Activated naive CD8-positive, alpha-beta T cell treated with anti-CD3 and anti-CD28 coated beads, Interleukin-2, amount 50 U/mL, for 24 hours (primary cell): ENCODE results near the gene PRDM11.
"Not testable (repeated sequence)": the region's sequence is repeated elsewhere in the genome, so short reads cannot be mapped to it uniquely, and the experiment has no call there.

ENCODE experiments used
- ATAC-seq: fragments of 150-1000 bp; cut with Tn5 transposase; one replicate; pipeline ENCODE4 v1.10.0; 2021
- DNase-seq: peaks from one replicate; pipeline ENCODE4 v3.0.0; 2021
- H3K27ac Mint-ChIP-seq: one replicate; pipeline ENCODE4 v1.8.0; 2021; ENCODE audit warnings: mild to moderate bottlenecking, mixed read lengths
- H3K27me3 Mint-ChIP-seq: one replicate; pipeline ENCODE4 v1.8.0; 2021; ENCODE audit warnings: mixed read lengths
- H3K36me3 Mint-ChIP-seq: one replicate; pipeline ENCODE4 v1.8.0; 2021; ENCODE audit warnings: low read depth, mixed read lengths
- H3K4me1 Mint-ChIP-seq: one replicate; pipeline ENCODE4 v1.8.0; 2021; ENCODE audit warnings: mixed read lengths
- H3K4me3 Mint-ChIP-seq: one replicate; pipeline ENCODE4 v1.8.0; 2021; ENCODE audit warnings: mild to moderate bottlenecking, moderate library complexity, mixed read lengths
- H3K9me3 Mint-ChIP-seq: one replicate; pipeline ENCODE4 v1.8.0; 2021; ENCODE audit warnings: mixed read lengths

The PRDM11 gene

DNA sequence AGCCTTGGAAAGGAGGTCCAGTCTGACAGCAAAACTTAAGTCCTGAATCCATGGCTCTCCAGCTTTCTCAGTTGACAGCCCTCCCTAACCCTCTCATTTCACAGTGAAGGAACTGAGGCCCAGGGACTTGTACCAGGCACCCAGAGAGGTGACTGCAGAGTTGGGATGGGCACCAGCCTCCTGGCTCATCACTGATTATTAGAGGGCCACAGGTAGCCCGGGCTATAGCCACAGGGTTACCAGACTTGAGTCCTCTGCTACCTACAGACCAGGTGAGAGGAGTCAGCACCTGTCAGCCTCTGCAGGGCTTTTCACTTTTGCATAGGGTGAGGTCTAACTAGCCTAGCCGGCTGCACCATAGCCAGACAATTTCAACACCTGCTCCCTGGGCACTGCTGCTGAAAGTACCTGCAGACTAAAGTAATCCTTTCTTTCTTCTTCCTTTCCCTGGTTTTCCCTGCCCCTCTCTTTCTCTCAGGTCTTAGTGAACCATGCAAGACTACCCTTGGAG, 102.1 kb downstream of the PRDM11 start:
- DNase-seq (no peak), ATAC-seq (no peak)
- Mint-ChIP-seq H3K27me3 (peaks cover 9% of the 10 kb centered on the region), H3K4me1 (no peaks in the 10 kb centered on the region), H3K36me3 (no peaks in the 10 kb centered on the region), H3K4me3 (no peak overlapping the region), H3K9me3 (no peaks in the 10 kb centered on the region), H3K27ac (no peak overlapping the region)

DNA sequence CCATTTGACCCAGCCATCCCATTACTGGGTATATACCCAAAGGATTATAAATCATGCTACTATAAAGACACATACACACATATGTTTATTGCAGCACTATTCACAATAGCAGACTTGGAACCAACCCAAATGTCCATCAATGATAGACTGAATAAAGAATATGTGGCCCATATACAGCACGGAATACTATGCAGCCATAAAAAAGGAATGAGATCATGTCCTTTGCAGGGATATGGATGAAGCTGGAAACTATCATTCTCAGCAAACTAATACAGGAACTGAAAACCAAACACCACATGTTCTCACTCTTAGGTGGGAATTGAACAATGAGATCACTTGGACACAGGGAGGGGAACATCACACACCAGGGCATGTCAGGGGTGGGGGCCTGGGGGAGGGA, 102.9 kb downstream of the PRDM11 start:
- H3K4me3 Mint-ChIP-seq, DNase-seq, H3K9me3 Mint-ChIP-seq, H3K4me1 Mint-ChIP-seq, H3K36me3 Mint-ChIP-seq, ATAC-seq, H3K27ac Mint-ChIP-seq: not testable (repeated sequence)
- H3K27me3 Mint-ChIP-seq, result peaks cover 13% of the 10 kb centered on the region

DNA sequence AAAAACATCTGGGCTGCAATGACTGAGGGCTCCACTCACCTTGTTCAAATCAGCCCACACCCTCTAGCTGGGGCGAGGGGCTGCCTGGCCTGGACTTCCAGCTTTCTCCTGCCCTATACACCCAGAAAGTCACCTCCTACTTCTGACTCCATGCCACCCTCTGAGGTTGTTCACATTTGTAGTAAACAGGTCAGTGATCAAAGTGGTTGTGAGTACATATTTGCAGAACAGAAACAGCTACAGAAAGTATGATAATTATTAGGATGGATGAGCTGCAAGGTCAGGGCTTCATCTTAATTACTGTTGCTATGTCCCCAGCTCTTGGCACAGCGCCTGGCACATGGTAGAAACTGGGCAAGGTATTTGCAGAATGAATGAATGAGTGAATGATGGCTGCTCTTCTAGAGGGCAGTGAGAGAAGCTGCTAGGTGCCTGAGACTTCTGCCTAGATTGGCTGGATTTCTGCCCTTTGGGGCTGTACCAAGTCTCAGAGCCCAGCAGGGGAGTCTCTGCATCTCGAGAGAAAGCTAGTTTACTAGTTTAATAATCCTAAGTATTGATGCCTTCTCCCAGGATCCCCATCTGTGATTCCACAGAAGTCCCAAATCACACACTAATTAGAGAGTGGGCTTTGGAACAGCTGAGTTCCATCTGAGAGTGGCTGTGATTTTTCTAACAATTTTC, 103.7 kb downstream of the PRDM11 start:
- Mint-ChIP-seq H3K4me3 (no peak overlapping the region), H3K36me3 (no peaks in the 10 kb centered on the region), H3K9me3 (no peaks in the 10 kb centered on the region), H3K27me3 (peaks cover 13% of the 10 kb centered on the region), H3K4me1 (no peaks in the 10 kb centered on the region), H3K27ac (no peak overlapping the region)
- DNase-seq (no peak), ATAC-seq (no peak)

DNA sequence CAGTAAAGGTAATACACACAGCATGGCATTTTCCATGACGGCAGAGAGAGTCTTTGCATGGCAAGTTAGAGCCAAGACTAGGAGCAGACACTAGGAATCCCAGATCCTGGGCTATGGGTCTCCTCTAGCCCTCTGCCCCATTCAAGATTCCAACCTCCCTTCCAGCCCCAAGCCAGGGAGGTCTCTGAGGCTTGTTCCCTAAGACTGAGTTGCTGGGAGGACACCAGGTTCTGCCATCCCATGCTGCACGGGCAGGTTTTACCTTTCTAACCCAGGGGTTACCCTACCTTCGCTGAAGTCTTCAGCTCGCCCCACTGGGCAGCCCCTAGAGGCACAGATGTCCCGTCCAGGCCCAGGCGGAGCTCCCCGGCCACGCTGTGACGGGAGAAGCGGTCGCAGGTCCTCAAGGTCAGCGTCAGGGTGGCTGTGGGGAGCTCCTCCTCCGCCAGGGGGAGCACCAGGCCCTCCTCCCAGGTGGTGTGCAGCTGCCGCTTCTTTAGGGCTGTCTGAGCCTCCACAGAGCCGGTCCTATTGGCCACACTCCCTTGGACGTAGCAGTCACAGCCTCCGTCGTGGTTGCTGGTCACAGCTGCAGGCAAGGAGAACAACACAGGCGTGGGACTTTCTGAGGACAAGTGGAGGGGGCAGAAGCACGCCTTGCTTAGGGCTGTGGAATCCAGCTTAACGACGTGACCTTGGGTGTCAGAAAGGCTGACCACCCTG, 105.9 kb downstream of the PRDM11 start:
- Mint-ChIP-seq H3K9me3 (no peaks in the 10 kb centered on the region), H3K4me3 (no peak overlapping the region), H3K27me3 (peaks cover 15% of the 10 kb centered on the region), H3K4me1 (no peaks in the 10 kb centered on the region), H3K36me3 (no peaks in the 10 kb centered on the region), H3K27ac (no peak overlapping the region)
- peak; percentile 40 for DNase-seq
- ATAC-seq, result no peak

- H3K4me3 Mint-ChIP-seq, result no peak overlapping the region
- H3K27ac Mint-ChIP-seq, result no peak overlapping the region
- no peaks in the 10 kb centered on the region for H3K9me3 Mint-ChIP-seq
- ATAC-seq (no peak), DNase-seq (no peak)
- H3K27me3 Mint-ChIP-seq, result peaks cover 18% of the 10 kb centered on the region
- H3K36me3 Mint-ChIP-seq, result no peaks in the 10 kb centered on the region
- no peaks in the 10 kb centered on the region for H3K4me1 Mint-ChIP-seq
These were observed 106.4 kb downstream of the PRDM11 start for GRCh38 chr11:45252877-45253276.

DNA sequence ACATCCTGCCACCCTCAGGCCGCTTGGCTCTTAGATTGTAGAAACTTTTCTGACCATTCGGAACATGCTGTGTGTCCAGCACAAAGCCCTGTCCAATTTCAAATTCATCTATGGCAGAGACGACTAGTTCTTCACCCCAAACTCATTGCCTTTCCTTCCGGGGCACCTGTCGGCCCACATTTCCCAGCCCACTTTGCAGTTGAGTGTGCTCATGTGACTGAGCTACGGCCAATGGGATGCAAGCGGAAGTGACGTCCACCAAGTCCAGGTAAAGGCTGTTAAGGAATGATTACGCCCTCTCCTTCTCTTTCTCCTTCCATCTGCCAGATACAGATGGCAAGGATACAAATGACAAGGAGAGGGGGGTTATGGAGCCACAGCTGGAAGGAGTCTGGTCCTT, 107.2 kb downstream of the PRDM11 start:
- no peak for ATAC-seq
- no peak for DNase-seq
- H3K4me3 Mint-ChIP-seq, result no peak overlapping the region
- H3K4me1 Mint-ChIP-seq, result no peaks in the 10 kb centered on the region
- no peaks in the 10 kb centered on the region for H3K36me3 Mint-ChIP-seq
- no peaks in the 10 kb centered on the region for H3K9me3 Mint-ChIP-seq
- peaks cover 18% of the 10 kb centered on the region for H3K27me3 Mint-ChIP-seq
- no peak overlapping the region for H3K27ac Mint-ChIP-seq

GRCh38 chr11:45254070-45254469, 107.6 kb downstream of the PRDM11 start:
- Mint-ChIP-seq H3K4me1 (no peaks in the 10 kb centered on the region), H3K27me3 (peaks cover 18% of the 10 kb centered on the region), H3K9me3 (no peaks in the 10 kb centered on the region), H3K36me3 (no peaks in the 10 kb centered on the region), H3K27ac (no peak overlapping the region), H3K4me3 (no peak overlapping the region)
- no peak for ATAC-seq
- no peak for DNase-seq

DNA sequence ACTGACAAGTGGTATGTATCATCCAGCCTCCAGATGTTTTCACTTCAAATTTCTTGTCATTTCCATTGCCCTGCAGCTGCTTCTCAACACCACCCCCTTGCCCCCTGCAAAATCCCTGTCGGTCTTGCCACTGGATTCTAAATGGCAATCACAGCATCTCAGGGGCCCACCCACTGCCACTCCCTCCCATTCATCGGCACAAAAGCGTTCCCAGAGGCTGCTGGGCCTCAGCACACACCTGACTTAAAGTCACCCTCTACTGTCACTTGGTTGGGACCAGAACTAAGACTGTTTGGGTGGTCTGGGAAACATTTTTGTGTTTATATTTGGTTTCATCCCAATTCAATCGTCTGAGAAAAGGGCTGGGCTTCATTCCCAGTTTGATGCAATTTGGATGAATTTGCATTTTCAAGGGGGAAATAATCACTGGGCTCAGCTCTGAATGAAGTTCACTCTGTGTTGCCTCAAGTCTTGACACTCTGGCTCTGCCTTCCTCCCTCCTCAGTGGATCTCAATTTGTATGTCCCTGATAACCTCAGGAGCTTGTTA, 112.6 kb downstream of the PRDM11 start:
- Mint-ChIP-seq H3K36me3 (no peaks in the 10 kb centered on the region), H3K27ac (no peak overlapping the region), H3K27me3 (peaks cover 24% of the 10 kb centered on the region), H3K9me3 (no peaks in the 10 kb centered on the region), H3K4me3 (no peak overlapping the region), H3K4me1 (no peaks in the 10 kb centered on the region)
- ATAC-seq, result no peak
- no peak for DNase-seq

DNA sequence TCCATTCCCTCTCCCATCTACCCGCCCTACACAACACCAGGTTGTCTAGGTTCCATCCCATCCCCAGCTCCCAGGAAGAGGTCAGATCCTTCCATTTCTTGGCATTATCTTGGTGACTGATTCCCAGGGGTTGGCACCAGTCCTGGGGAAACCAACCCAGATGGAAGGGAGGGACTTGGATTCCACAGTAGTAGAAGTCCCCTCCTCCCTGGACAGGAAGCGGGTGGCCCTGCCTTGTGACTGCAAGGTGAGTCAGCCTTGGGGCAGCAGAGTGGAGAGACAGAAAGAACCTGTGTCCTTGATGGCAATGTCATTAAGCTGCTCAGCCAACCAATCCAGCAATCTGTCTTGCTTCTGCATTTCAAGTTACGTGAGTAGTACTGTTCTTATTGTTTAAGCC, 113.2 kb downstream of the PRDM11 start:
- Mint-ChIP-seq H3K4me1 (no peaks in the 10 kb centered on the region), H3K9me3 (no peaks in the 10 kb centered on the region), H3K27ac (no peak overlapping the region), H3K4me3 (no peak overlapping the region), H3K27me3 (peaks cover 26% of the 10 kb centered on the region), H3K36me3 (no peaks in the 10 kb centered on the region)
- ATAC-seq (no peak), DNase-seq (no peak)

DNA sequence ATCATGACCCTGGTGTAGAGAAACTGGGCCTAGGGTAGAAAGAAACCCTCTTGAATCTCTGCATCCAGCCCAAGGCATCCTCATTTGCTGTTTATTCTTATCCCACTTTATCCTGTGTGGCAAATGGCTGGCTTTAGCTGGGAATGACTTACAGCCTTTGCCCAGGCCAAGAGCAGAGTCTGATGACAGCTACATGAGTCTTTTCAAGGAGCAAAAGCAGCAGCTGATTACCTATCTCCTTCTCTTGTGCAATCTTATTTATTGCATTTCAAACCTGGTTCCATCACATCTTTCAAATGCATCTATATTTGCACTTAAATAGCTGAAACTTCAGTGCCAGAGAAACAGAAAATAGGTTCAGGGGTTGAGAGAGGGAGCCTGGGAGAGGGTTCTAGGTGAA, 113.6 kb downstream of the PRDM11 start:
- no peaks in the 10 kb centered on the region for H3K9me3 Mint-ChIP-seq
- H3K27me3 Mint-ChIP-seq, result peaks cover 30% of the 10 kb centered on the region
- H3K4me1 Mint-ChIP-seq, result no peaks in the 10 kb centered on the region
- no peaks in the 10 kb centered on the region for H3K36me3 Mint-ChIP-seq
- no peak for DNase-seq
- H3K27ac Mint-ChIP-seq, result no peak overlapping the region
- H3K4me3 Mint-ChIP-seq, result no peak overlapping the region
- ATAC-seq, result no peak

GRCh38 chr11:45262900-45263299, 116.5 kb downstream of the PRDM11 start:
- H3K27ac Mint-ChIP-seq, result no peak overlapping the region
- no peaks in the 10 kb centered on the region for H3K4me1 Mint-ChIP-seq
- H3K9me3 Mint-ChIP-seq, result no peaks in the 10 kb centered on the region
- H3K36me3 Mint-ChIP-seq, result no peaks in the 10 kb centered on the region
- H3K27me3 Mint-ChIP-seq, result peaks cover 38% of the 10 kb centered on the region
- DNase-seq, result no peak
- no peak overlapping the region for H3K4me3 Mint-ChIP-seq
- ATAC-seq, result no peak

- Mint-ChIP-seq H3K27me3 (peaks cover 41% of the 10 kb centered on the region), H3K27ac (no peak overlapping the region), H3K4me3 (no peak overlapping the region), H3K4me1 (no peaks in the 10 kb centered on the region), H3K36me3 (no peaks in the 10 kb centered on the region), H3K9me3 (no peaks in the 10 kb centered on the region)
- DNase-seq (no peak), ATAC-seq (no peak)
These were observed 117.3 kb downstream of the PRDM11 start for GRCh38 chr11:45263773-45264172.

GRCh38 chr11:45264839-45265515, 118.5 kb downstream of the PRDM11 start:
- DNase-seq (no peak), ATAC-seq (no peak)
- Mint-ChIP-seq H3K4me1 (no peaks in the 10 kb centered on the region), H3K4me3 (no peak overlapping the region), H3K27ac (no peak overlapping the region), H3K36me3 (no peaks in the 10 kb centered on the region), H3K9me3 (no peaks in the 10 kb centered on the region), H3K27me3 (peaks cover 46% of the 10 kb centered on the region)

DNA sequence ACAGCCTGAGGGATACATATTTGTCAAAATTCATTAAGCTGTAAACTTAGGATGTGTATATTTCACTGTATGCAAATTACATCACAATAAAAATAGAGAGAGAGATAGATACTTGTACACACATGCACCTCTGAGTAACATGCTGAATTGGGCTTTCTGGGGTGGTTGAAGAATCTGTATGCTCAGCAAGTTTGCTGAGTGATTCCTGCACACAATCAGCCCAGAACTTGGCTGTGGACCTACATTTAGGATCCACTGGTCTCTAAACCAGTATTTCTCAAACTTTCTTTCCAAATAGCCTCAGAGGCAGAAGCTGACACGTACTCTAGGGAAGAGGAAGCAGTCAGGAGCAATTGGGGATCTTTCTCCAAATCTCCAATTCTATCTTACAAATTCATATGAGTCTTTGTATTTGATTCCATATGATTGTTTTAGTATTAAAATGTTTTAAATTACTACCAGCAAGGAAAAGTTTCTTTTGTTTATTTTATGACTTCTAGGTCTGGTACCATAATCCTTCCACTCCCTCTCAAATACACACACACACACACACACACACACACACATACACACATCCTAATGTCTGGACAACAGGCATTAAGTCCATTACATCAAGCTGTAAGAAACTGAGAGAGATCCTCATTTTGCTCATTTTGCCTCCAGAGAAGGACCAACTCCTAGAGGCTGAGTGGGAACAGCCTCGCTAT, 119.7 kb downstream of the PRDM11 start:
- Mint-ChIP-seq H3K4me1 (no peaks in the 10 kb centered on the region), H3K4me3 (no peak overlapping the region), H3K27ac (no peak overlapping the region), H3K27me3 (peaks cover 44% of the 10 kb centered on the region), H3K36me3 (no peaks in the 10 kb centered on the region), H3K9me3 (no peaks in the 10 kb centered on the region)
- DNase-seq, result no peak
- no peak for ATAC-seq
